Stimulated activated CD4-positive, alpha-beta T cell treated with anti-CD3 and anti-CD28 coated beads, Interleukin-15, amount 100 ng/mL, for 1 hour (primary cell): Measurements from ENCODE around the gene ATF7.

Source experiments
- DNase-seq, 2 donors: peaks; one replicate each; pipeline ENCODE4 v3.0.0-alpha.2; 2020; ENCODE audit warnings: low read depth in 1 of 2, low spot score in 1 of 2

Gene ATF7

DNA sequence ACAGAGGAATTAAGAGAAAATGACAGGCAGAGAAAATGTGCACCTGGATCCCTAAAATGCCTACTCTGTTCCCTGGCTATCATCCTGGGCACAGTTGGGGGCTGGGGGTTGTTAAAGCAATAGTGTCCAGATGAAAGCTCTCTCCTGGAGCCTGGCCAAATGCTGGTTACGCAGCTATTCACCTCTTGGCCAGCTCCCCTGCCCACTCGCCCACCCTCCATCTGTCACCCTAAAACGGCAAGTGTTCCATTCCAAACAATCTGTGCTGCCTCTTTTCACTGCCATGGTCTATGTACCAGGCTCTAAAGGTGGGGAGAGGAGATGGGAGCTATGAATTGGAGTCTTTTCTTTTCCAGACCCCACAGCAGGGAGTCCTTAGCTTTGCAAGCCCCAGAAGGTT lies 94.2 kb downstream of the ATF7 start:
- DNase-seq, result no peak

- DNase-seq, result no peak
Observed at GRCh38 chr12:53530920-53531319, 95.3 kb downstream of the ATF7 start.

DNA sequence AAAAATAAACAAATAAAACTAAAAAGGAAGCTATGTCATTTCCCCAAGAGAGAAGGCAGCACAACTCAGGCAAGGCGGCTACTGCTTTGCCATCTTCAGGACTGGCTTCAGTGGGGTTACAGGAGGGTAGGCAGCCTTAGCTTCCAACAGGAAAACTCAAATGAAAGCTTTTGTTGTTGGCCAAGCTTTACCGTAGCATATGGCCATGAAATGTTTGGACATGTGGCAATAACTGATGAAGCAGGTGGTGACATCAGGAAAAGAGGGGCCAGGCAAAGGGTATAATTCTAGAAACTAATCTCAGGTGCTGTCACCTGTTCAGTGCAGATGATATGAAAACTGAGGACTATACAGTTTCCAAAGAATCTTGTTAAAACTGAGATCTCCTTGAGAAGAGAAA lies 96.1 kb downstream of the ATF7 start:
- DNase-seq, result no peak

DNA sequence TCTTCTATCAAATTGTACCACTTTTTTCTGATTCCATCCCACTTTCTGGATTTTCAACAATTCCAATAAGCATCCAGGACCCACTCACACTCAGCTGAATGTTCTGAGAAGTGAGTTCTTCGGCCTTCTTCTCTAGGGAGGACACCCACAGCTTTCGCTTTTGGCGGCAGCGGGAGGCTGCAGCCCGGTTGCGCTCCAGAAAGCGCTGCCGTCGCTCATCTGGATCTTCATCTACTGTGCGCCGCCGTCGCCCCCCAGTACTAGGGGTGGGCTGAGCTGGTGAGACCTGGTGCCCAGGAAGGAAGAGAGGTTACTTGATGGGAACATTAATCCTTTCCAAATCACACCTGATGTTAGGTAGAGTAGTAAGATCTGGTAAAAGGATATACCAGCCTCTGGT lies 101.7 kb downstream of the ATF7 start:
- DNase-seq, result no peak

DNA sequence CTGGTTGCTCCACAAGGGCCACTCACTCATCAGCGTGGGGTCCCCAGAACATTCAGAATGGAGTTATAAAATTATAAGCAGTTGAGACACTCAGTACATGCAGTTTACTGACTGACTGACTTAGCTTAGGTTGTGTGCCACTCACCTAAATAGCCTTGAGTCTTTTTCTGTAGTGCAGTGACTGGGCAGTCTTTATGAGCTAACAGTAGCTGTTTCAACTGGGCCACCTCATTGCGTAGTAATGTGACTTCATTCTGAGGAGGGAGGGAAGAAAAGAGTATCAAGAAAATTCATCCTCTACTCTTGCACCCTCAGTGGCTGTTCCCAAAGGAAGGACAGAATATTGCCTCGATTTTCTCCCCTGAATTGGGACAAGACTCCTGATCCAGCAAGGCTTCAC lies 103.1 kb downstream of the ATF7 start:
- DNase-seq, result no peak

- DNase-seq, result no peak
Observed at GRCh38 chr12:53518381-53518780, 107.8 kb downstream of the ATF7 start.

- DNase-seq, result no peak
Observed at GRCh38 chr12:53516758-53517455, 109.3 kb downstream of the ATF7 start.

DNA sequence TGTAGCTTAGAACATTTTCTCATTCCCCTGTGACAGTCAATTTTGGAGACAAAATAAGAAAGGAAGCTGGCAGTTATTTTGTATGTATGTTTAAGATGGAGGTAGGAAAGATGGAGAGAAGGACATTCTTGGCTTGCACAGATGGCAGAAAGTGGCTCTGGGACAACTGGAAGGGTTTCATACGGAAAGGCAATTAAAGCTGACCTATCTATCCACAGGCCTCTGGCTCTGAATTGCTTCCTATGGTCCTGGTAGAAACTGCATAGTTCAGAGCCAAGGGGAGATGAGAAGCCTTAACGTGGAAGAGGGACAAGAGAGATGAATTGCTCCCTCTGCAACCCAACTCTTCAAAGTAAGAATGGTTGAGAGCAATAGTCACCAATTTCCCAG lies 110.9 kb downstream of the ATF7 start:
- DNase-seq, result no peak

- DNase-seq, result no peak
Observed at GRCh38 chr12:53514628-53515290, 111.4 kb downstream of the ATF7 start.

GRCh38 chr12:53513712-53514410 lies 112.3 kb downstream of the ATF7 start:
- DNase-seq, result no peak

DNA sequence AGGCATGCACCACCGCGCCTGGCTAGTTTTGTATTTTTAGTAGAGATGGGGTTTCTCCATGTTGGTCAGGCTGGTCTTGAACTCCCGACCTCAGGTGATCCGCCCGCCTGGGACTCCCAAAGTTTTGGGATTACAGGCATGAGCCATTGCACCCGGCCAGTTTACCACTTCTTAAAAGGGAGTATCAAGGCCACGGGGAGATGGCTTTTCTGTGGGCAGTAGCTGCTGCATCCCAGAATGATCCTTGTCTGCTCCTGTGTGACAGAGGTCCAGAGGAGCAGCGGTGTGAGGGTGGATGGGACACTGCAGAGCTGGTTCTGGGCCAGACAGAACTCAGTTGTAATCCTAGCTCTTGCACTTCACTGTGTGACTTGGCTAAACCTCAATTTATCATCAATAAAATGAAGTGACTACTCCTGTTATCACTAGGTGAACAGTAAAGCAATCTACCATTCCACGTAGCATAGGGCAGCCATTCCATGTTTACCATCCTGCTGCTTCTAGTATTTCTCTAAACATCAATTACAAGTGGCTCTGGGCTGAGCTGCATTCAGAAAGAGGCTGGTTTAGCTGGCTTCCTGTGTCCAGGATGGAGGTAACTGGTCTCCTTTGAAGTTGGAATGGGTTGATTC lies 115.9 kb downstream of the ATF7 start:
- no peak for DNase-seq

GRCh38 chr12:53508534-53509170 lies 117.5 kb downstream of the ATF7 start:
- DNase-seq, result peak; percentile 58 to 72

- no peak for DNase-seq
Observed at GRCh38 chr12:53507603-53507885, 118.6 kb downstream of the ATF7 start.

DNA sequence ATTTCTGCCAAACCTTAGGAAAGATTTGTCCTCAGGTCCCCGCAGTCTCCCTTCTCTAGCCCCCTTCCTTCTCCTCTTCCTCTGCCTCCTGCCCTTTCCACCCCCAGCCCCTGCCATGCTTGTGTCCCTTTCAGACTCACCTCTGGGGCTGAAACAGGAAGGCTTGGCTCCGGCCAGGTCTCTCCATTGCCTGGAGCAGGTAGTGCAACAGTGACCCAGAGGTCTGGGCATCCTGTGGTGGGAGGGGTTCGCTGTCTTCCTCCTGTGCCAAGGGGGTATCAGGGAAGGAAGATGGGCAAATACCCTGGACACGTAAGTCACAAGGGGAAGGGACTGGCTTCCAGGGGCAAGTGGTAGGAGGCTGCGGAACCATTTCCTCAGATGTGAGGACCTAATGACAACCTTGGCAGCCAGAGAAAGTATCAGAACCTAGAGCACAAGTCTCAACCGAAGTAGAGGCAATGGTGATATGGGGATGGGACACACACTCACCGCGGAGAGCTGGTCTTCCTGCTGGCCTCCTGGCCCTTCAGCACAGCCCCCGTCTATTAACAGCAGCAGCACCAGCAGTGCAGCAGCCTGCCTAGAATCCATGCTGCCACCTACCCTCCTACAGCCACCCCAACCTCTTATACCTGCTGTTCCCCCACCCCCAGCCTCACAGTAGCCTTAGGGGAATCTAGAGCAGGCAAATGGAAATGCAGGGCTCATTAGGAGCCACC lies 119.1 kb downstream of the ATF7 start, which contains the start of gene NPFF:
TSS of gene NPFF (minus strand) at position 604 of the 722 bp plus-strand sequence. CDS start at position 594, 10 bp downstream.
- no peak for DNase-seq

DNA sequence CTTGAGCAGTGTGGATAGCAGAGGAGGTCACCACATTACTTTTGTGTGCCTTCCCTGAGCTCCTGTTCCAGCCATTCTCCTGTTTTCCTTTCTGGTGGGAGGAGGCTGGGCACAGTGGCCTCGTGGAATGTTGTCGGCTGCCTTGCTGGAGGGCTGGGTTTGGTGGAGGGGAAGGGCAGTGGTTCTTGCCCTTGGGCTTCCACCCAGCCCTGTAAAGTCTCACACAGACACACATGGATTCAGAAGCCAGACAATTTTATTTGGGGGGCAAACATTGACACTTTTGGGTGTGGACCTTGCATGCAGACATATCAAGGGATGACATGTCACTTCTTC lies 119.8 kb downstream of the ATF7 start:
- DNase-seq, result no peak

DNA sequence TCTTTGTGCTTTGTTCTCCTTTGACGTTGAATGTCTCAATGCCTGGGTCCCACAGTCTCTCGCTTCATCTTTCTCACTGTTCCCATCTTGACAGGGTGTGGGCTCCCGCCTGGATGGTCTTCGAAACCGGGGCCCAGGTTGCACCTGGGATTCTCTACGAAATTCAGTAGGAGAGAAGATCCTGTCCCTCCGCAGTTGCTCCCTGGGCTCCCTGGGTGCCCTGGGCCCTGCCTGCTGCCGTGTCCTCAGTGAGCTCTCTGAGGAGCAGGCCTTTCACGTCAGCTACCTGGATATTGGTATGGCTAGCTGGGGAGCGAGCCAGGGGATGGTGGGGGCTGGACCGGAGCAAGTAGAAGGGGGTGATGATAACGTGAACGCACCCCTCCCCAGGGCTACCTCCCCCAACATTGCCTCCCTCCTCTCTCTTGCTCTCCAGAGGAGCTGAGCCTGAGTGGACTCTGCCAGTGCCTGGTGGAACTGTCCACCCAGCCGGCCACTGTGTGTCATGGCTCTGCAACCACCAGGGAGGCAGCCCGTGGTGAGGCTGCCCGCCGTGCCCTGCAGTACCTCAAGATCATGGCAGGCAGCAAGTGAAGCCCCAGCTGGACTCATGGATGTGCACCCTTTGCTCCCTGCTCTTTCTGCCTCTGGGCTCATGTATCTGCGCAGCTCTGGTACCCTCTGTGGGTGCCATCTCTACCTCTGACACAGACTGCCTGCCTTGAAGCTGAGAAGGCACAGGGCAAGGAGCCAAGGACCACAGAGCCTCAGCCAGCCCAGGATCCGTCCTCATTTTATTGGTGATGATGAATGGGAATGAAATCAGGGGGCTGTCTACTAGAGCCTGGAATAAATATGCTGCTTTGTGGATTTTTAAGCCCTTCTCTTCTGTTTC lies 120.4 kb downstream of the ATF7 start:
- no peak for DNase-seq

- no peak for DNase-seq
Observed at GRCh38 chr12:53505086-53505485, 121.1 kb downstream of the ATF7 start.

DNA sequence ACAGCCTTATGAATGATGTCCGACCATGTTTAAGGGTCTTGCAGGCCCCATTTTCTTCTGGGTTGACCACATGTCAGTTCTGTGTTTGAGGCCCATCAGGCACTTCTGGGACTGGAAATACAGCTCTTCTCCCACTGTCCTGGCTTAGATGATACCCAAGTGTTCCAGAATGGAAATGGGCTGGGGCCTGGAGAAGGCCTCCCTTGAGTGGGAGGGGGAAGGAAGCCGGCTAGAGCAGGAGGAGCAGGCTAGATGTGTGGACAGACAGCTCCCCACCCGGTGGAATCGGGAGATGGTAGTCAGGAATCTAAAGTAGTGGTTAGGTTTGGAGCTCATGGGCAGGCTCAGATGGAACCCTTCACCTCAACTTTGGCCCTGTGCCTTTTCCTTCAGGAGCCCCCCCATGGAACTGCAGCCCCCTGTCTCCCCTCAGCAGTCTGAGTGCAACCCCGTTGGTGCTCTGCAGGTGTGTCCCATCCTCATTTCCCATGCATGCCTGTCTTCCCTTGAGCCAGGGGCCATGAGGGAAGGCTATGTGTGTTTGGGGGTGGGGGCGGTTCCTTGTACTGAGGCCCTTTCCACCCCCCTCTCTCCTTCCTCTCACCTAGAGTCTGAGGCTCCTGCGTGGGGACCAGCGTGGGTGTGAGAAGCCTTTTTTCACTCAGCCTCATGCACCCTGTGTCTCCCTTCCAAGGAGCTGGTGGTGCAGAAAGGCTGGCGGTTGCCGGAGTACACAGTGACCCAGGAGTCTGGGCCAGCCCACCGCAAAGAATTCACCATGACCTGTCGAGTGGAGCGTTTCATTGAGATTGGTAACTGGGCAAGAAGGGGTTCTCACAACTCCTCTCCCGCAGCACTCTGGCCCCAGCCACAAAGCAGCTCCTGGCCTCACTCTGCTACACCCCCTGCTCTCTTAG lies 121.9 kb downstream of the ATF7 start:
- no peak for DNase-seq
